Activated CD4-positive, alpha-beta T cell treated with anti-CD3 and anti-CD28 coated beads, Interleukin-2, amount 50 U/mL, for 16 hours (primary cell): ENCODE data around the gene ETFA.
A peak's percentile ranks its signal among the peaks of the same experiment; 100 is the strongest.

Experiments
- DNase-seq: peaks from one replicate; pipeline ENCODE4 v3.0.0-alpha.2; 2020

Gene ETFA

GRCh38 chr15:76169018-76169417 lies 142.3 kb downstream of the ETFA start:
- peak; percentile 34 for DNase-seq

- no peak for DNase-seq
These were observed 142.9 kb downstream of the ETFA start for GRCh38 chr15:76168237-76168984.

GRCh38 chr15:76165951-76166350 lies 145.3 kb downstream of the ETFA start:
- no peak for DNase-seq
